Activated T-helper 2 cell treated with anti-CD3 and anti-CD28 coated beads, Interferon-gamma antibody, Interleukin-2, Interleukin-4, amounts not matched to agents 10 μg/mL and 5 μg/mL and 100 μg/mL, durations not matched to agents 14 hours and 24 hours and 36 hours (primary cell): Measurements from ENCODE around the gene EXOC6B. TPM values are rescaled to one million over a fixed set of nuclear protein-coding genes. Genes with fewer than 3 reads are reported as not detected.
"Not testable (repeated sequence)": the region's sequence is repeated elsewhere in the genome, so short reads cannot be mapped to it uniquely, and the experiment has no call there.

Experiments
- DNase-seq: peaks from one replicate; pipeline ENCODE4 v3.0.0; 2021; ENCODE audit warnings: low spot score
- H3K27ac Mint-ChIP-seq: one replicate; pipeline ENCODE4 v1.8.0; 2021; ENCODE audit warnings: mixed read lengths
- H3K27me3 Mint-ChIP-seq: one replicate; pipeline ENCODE4 v1.8.0; 2021; ENCODE audit warnings: low read depth, mixed read lengths
- H3K36me3 Mint-ChIP-seq: one replicate; pipeline ENCODE4 v1.8.0; 2021; ENCODE audit warnings: low read depth, mixed read lengths
- H3K4me1 Mint-ChIP-seq: one replicate; pipeline ENCODE4 v1.8.0; 2021; ENCODE audit warnings: low read depth, mixed read lengths
- H3K4me3 Mint-ChIP-seq: one replicate; pipeline ENCODE4 v1.8.0; 2021; ENCODE audit warnings: low read depth, mild to moderate bottlenecking, moderate library complexity, mixed read lengths
- H3K9me3 Mint-ChIP-seq: one replicate; pipeline ENCODE4 v1.8.0; 2021; ENCODE audit warnings: mixed read lengths
- intact Hi-C: fragments of 100-400 bp; cut with micrococcal nuclease; formaldehyde crosslinking; loops from one replicate; pipeline ENCODE4 v1.15.1; 2023
- total RNA-seq: library from RNA; stranded (reverse); gene quantifications from 2 replicates; pipeline ENCODE4 v1.2.3, GENCODE V29; 2022

EXOC6B gene
- total RNA-seq, 1 donor from 2014 or later, result 9.4 TPM

- Mint-ChIP-seq H3K9me3 (no peaks in the 10 kb centered on the region), H3K4me1 (no peaks in the 10 kb centered on the region), H3K36me3 (no peaks in the 10 kb centered on the region), H3K27ac (no peak overlapping the region), H3K4me3 (no peak overlapping the region), H3K27me3 (no peaks in the 10 kb centered on the region)
- no peak for DNase-seq
- intact Hi-C loops, result no loop called here
These were observed 312.8 kb downstream of the EXOC6B start for GRCh38 chr2:72513011-72513410.

GRCh38 chr2:72512376-72512775 lies 313.5 kb downstream of the EXOC6B start:
- DNase-seq, result no peak
- H3K4me3 Mint-ChIP-seq, result no peak overlapping the region

DNA sequence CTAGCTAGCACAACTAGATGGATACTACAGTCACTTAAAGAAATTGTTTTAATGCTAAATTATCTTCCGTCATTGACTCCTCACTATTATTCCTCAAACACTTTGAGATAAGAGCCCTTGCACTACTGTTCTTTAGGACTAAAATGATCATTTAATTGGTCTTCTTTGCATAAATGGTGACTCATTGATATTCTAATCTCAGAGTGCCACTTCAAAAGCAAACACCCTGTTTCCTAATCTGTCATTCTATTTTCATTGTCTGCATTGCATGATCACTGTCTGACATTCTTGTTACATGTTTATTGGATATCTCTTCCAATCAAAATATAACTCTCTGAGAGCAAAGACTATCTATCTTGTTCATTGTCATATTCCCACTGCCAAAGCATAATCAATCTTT lies 313.9 kb downstream of the EXOC6B start:
- Mint-ChIP-seq H3K27me3 (no peaks in the 10 kb centered on the region), H3K27ac (no peak overlapping the region), H3K36me3 (no peaks in the 10 kb centered on the region), H3K9me3 (no peaks in the 10 kb centered on the region), H3K4me1 (no peaks in the 10 kb centered on the region), H3K4me3 (no peak overlapping the region)
- no peak for DNase-seq
- intact Hi-C loops, result no loop called here

More at GRCh38 chr2:72512376-72512775, 313.5 kb downstream of the EXOC6B start:
- intact Hi-C loops, result no loop called here
- H3K9me3 Mint-ChIP-seq, result no peaks in the 10 kb centered on the region
- H3K27me3 Mint-ChIP-seq, result no peaks in the 10 kb centered on the region
- H3K4me1 Mint-ChIP-seq, result no peaks in the 10 kb centered on the region
- H3K27ac Mint-ChIP-seq, result no peak overlapping the region
- no peaks in the 10 kb centered on the region for H3K36me3 Mint-ChIP-seq

- H3K4me1 Mint-ChIP-seq, result no peaks in the 10 kb centered on the region
- no peaks in the 10 kb centered on the region for H3K9me3 Mint-ChIP-seq
- no peak for DNase-seq
- H3K27me3 Mint-ChIP-seq, result no peaks in the 10 kb centered on the region
- H3K4me3 Mint-ChIP-seq, result no peak overlapping the region
- no peaks in the 10 kb centered on the region for H3K36me3 Mint-ChIP-seq
- intact Hi-C loops, result no loop called here
- H3K27ac Mint-ChIP-seq, result no peak overlapping the region
These were observed 328.1 kb downstream of the EXOC6B start for GRCh38 chr2:72497763-72498162.

DNA sequence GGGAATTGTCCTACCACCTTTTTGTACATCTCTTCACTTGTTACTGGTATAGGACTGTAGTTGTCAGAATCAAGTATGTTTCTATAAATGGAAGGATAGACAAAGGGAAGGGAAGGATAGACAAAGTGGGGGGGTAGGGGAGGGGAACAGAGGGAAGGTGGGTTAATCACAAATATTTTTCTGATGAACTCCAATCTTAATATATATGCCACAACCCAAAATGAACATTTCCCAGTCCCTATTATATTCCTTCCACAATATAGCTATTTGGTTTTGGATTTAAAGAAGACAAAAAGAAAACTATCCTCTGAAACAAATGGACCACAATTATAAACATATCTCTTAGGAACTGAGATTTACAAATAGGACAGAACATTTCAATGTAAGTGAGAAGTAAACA lies 329.4 kb downstream of the EXOC6B start:
- no peak overlapping the region for H3K4me3 Mint-ChIP-seq
- H3K27me3 Mint-ChIP-seq, result no peaks in the 10 kb centered on the region
- no peak overlapping the region for H3K27ac Mint-ChIP-seq
- no peaks in the 10 kb centered on the region for H3K36me3 Mint-ChIP-seq
- no peaks in the 10 kb centered on the region for H3K9me3 Mint-ChIP-seq
- H3K4me1 Mint-ChIP-seq, result no peaks in the 10 kb centered on the region
- no peak for DNase-seq
- intact Hi-C loops, result no loop called here

- Mint-ChIP-seq H3K27ac (no peak overlapping the region), H3K4me3 (no peak overlapping the region), H3K27me3 (no peaks in the 10 kb centered on the region), H3K36me3 (no peaks in the 10 kb centered on the region), H3K9me3 (no peaks in the 10 kb centered on the region), H3K4me1 (no peaks in the 10 kb centered on the region)
- no peak for DNase-seq
- intact Hi-C loops, result no loop called here
These were observed 331.4 kb downstream of the EXOC6B start for GRCh38 chr2:72494392-72494791.

GRCh38 chr2:72484622-72485021 lies 341.2 kb downstream of the EXOC6B start:
- H3K36me3 Mint-ChIP-seq, H3K9me3 Mint-ChIP-seq, H3K27me3 Mint-ChIP-seq, intact Hi-C loops, DNase-seq, H3K4me3 Mint-ChIP-seq, H3K4me1 Mint-ChIP-seq, H3K27ac Mint-ChIP-seq: not testable (repeated sequence)

DNA sequence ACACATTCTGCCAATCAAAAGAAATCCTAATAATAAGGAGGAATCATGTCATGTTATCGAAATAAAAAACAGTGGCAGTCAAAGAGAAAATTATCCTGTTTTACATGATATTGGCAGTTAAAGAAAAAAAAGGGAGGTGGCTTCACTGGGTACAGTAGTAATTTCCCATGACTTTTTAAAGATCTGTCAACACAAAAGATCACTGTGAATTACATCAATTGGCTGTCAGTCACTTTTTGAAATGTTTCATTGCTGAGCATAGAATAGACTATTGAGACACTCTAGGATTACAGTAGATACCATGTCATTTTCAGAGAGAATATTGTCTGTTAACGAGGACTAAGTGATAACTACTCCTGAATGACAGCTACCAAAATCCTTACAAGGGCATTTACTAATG lies 342.5 kb downstream of the EXOC6B start:
- H3K27me3 Mint-ChIP-seq, result no peaks in the 10 kb centered on the region
- peaks cover 3% of the 10 kb centered on the region for H3K9me3 Mint-ChIP-seq
- H3K4me3 Mint-ChIP-seq, result no peak overlapping the region
- no peak overlapping the region for H3K27ac Mint-ChIP-seq
- no peaks in the 10 kb centered on the region for H3K36me3 Mint-ChIP-seq
- no peak for DNase-seq
- intact Hi-C loops, result no loop called here
- H3K4me1 Mint-ChIP-seq, result no peaks in the 10 kb centered on the region

GRCh38 chr2:72475246-72475645 lies 350.6 kb downstream of the EXOC6B start:
- no peak overlapping the region for H3K27ac Mint-ChIP-seq
- no peak overlapping the region for H3K4me3 Mint-ChIP-seq
- H3K9me3 Mint-ChIP-seq, result peaks cover 48% of the 10 kb centered on the region
- no peaks in the 10 kb centered on the region for H3K4me1 Mint-ChIP-seq
- no peaks in the 10 kb centered on the region for H3K36me3 Mint-ChIP-seq
- intact Hi-C loops, result no loop called here
- DNase-seq, result no peak
- no peaks in the 10 kb centered on the region for H3K27me3 Mint-ChIP-seq

- no peaks in the 10 kb centered on the region for H3K4me1 Mint-ChIP-seq
- intact Hi-C loops, result no loop called here
These were observed 367.9 kb downstream of the EXOC6B start for GRCh38 chr2:72457801-72458516.

GRCh38 chr2:72454189-72454588 lies 371.6 kb downstream of the EXOC6B start:
- Mint-ChIP-seq H3K9me3 (no peaks in the 10 kb centered on the region), H3K4me1 (no peaks in the 10 kb centered on the region), H3K27ac (no peak overlapping the region), H3K4me3 (no peak overlapping the region), H3K36me3 (no peaks in the 10 kb centered on the region), H3K27me3 (no peaks in the 10 kb centered on the region)
- no peak for DNase-seq
- intact Hi-C loops, result no loop called here

More at GRCh38 chr2:72457801-72458516, 367.9 kb downstream of the EXOC6B start:
- no peak overlapping the region for H3K4me3 Mint-ChIP-seq
- no peaks in the 10 kb centered on the region for H3K27me3 Mint-ChIP-seq
- no peak overlapping the region for H3K27ac Mint-ChIP-seq
- no peaks in the 10 kb centered on the region for H3K36me3 Mint-ChIP-seq
- no peak for DNase-seq
- no peaks in the 10 kb centered on the region for H3K9me3 Mint-ChIP-seq

GRCh38 chr2:72442270-72442669 lies 383.6 kb downstream of the EXOC6B start:
- DNase-seq, result no peak
- H3K4me3 Mint-ChIP-seq, result no peak overlapping the region

GRCh38 chr2:72439892-72440291 lies 385.9 kb downstream of the EXOC6B start:
- Mint-ChIP-seq H3K27me3 (peaks cover 12% of the 10 kb centered on the region), H3K4me1 (peaks cover 13% of the 10 kb centered on the region), H3K4me3 (no peak overlapping the region), H3K36me3 (no peaks in the 10 kb centered on the region), H3K27ac (no peak overlapping the region), H3K9me3 (peaks cover 22% of the 10 kb centered on the region)
- intact Hi-C loops, result no loop called here
- no peak for DNase-seq

More at GRCh38 chr2:72442270-72442669, 383.6 kb downstream of the EXOC6B start:
- H3K36me3 Mint-ChIP-seq, result no peaks in the 10 kb centered on the region
- H3K4me1 Mint-ChIP-seq, result peaks cover 13% of the 10 kb centered on the region
- intact Hi-C loops, result no loop called here
- peaks cover 5% of the 10 kb centered on the region for H3K9me3 Mint-ChIP-seq
- H3K27ac Mint-ChIP-seq, result no peak overlapping the region
- H3K27me3 Mint-ChIP-seq, result peaks cover 15% of the 10 kb centered on the region

- Mint-ChIP-seq H3K27me3 (peaks cover 12% of the 10 kb centered on the region), H3K27ac (no peak overlapping the region), H3K4me3 (no peak overlapping the region), H3K36me3 (no peaks in the 10 kb centered on the region), H3K9me3 (peaks cover 26% of the 10 kb centered on the region), H3K4me1 (peaks cover 13% of the 10 kb centered on the region)
- intact Hi-C loops, result no loop called here
- no peak for DNase-seq
These were observed 387.5 kb downstream of the EXOC6B start for GRCh38 chr2:72438364-72438763.
